Muscle layer of colon (tissue), 2 donors: ENCODE measurements around the gene RBP2.
"Not testable (repeated sequence)": the region's sequence is repeated elsewhere in the genome, so short reads cannot be mapped to it uniquely, and the experiment has no call there.

Experiments
- H3K27ac ChIP-seq: one replicate; pipeline ENCODE4 v1.7.0; 2013; ENCODE audit warnings: low read depth, mild to moderate bottlenecking, low read length, moderate library complexity
- H3K27me3 ChIP-seq, 2 donors: one replicate each; pipeline ENCODE4 v1.7.0; 2013; ENCODE audit warnings: low read length in 2 of 2, mild to moderate bottlenecking in 2 of 2; ENCODE audit not compliant: insufficient read depth in 2 of 2, control insufficient read depth in 1 of 2
- H3K36me3 ChIP-seq: one replicate; pipeline ENCODE4 v1.7.0; 2013; ENCODE audit warnings: mild to moderate bottlenecking, low read length; ENCODE audit not compliant: insufficient read depth
- H3K4me1 ChIP-seq: one replicate; pipeline ENCODE4 v1.7.0; 2013; ENCODE audit warnings: mild to moderate bottlenecking, low read length; ENCODE audit not compliant: insufficient read depth
- H3K4me3 ChIP-seq, 2 donors: one replicate each; pipeline ENCODE4 v1.7.0; 2013; ENCODE audit warnings: low read length in 2 of 2, low read depth in 1 of 2, mild to moderate bottlenecking in 1 of 2, moderate library complexity in 1 of 2
- H3K9ac ChIP-seq: one replicate; pipeline ENCODE4 v1.7.0; 2013; ENCODE audit warnings: low read length
- H3K9me3 ChIP-seq: one replicate; pipeline ENCODE4 v1.7.0; 2013; ENCODE audit warnings: mild to moderate bottlenecking, low read length
- donor health status: abdominal sarcoma.
- donor health status: Adenocarcinoma of cecum.

The RBP2 gene

DNA sequence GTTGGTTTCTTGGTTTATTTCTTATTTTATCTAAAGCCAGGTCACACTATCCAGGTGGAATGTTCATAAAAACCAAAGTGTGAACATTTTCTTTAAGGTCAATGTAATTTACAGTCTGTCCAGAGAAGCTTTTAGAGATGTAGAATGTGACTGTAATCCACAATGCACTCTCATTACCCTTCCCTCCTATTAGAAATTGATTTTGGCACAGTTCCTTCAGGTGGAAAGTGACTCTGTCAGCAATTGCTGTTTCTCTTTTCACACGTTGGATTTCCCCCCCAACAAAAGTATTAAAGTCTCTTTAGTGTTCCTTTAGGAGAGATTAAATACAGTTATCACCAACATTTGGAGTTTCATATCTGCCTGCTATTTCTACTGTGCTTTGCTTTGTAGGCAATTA is 55.3 kb downstream of the RBP2 start:
- H3K27me3 ChIP-seq, result no peaks in the 10 kb centered on the region

DNA sequence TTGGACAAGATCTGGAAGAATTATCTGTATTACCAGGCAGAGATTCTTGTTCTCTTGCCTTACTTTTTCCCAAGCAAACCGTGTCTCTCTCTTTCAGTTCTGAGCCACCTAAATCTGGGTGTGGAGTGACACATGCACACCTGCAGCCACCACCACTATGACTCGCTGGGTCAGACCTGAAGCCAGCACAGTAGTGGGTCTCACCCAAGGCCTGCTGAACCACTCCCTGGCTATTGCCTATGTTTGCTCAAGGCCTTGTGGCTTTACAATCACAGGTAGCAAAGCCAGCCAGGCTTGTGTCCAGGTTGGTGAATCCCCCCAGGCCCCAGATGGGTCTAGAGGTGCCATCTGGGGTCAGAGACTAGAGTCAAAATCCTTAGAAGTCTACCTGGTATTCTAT is 58.2 kb downstream of the RBP2 start:
- Histone ChIP-seq H3K4me1 (no peaks in the 10 kb centered on the region), H3K36me3 (peaks cover 1% of the 10 kb centered on the region), H3K9me3 (no peaks in the 10 kb centered on the region), H3K4me3 (no peak overlapping the region), H3K9ac (no peak overlapping the region), H3K27ac (no peak overlapping the region), H3K27me3 (no peaks in the 10 kb centered on the region)

More for the DNA sequence above, 55.3 kb downstream of the RBP2 start:
- Histone ChIP-seq H3K36me3 (peaks cover 8% of the 10 kb centered on the region), H3K4me3 (no peak overlapping the region), H3K4me1 (no peaks in the 10 kb centered on the region), H3K9ac (no peak overlapping the region), H3K27ac (no peak overlapping the region), H3K9me3 (no peaks in the 10 kb centered on the region)

GRCh38 chr3:139416275-139416674 is 60.0 kb downstream of the RBP2 start:
- H3K9ac ChIP-seq, result no peak overlapping the region
- H3K27ac ChIP-seq, result no peak overlapping the region
- no peaks in the 10 kb centered on the region for H3K9me3 ChIP-seq
- no peak overlapping the region for H3K4me3 ChIP-seq
- no peaks in the 10 kb centered on the region for H3K27me3 ChIP-seq
- no peaks in the 10 kb centered on the region for H3K36me3 ChIP-seq
- H3K4me1 ChIP-seq, result no peaks in the 10 kb centered on the region

DNA sequence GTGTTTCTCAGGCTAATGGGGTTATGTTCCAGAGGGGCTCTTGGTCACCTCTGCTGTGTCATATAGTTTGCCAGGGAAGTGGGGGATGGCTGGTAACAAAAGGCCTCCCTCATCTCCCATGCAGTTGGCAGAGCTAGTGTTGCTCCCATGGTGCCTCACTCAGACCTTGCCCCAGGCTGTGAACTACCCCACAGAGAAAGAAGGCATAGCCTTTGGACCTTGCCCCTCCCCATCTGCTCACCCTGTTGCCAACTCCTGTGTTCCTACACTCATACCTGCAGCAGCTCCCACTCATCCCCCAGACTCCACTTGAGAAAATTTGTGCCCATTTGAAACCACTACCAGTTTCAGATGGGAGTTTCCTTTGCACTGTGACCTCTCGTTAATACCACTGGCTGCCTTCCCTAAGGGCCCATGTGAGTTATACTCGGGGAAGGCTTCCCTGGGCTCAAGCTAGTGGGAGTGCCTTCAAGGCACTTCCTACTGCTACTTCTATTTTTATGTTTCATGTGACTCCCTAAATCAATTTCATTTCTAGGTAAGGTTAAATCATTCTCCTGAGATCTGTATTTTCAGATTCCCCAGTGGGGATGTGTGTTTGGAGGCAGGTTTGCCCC is 61.6 kb downstream of the RBP2 start:
- H3K27me3 ChIP-seq, result no peaks in the 10 kb centered on the region
- H3K36me3 ChIP-seq, result no peaks in the 10 kb centered on the region
- no peaks in the 10 kb centered on the region for H3K4me1 ChIP-seq
- no peak overlapping the region for H3K27ac ChIP-seq
- no peak overlapping the region for H3K4me3 ChIP-seq
- H3K9ac ChIP-seq, result no peak overlapping the region
- no peaks in the 10 kb centered on the region for H3K9me3 ChIP-seq

GRCh38 chr3:139412891-139413290 is 63.4 kb downstream of the RBP2 start:
- H3K9me3 ChIP-seq, H3K4me3 ChIP-seq, H3K27me3 ChIP-seq, H3K36me3 ChIP-seq, H3K27ac ChIP-seq, H3K4me1 ChIP-seq, H3K9ac ChIP-seq: not testable (repeated sequence)
